ENCODE data around the gene DDX23. TPM values are rescaled to one million over a fixed set of nuclear protein-coding genes. Genes with fewer than 3 reads are reported as not detected.

DDX23 gene
- total and polyA plus RNA-seq, 12 donors: 39.0 to 85.4 (median 66.4) TPM

DNA sequence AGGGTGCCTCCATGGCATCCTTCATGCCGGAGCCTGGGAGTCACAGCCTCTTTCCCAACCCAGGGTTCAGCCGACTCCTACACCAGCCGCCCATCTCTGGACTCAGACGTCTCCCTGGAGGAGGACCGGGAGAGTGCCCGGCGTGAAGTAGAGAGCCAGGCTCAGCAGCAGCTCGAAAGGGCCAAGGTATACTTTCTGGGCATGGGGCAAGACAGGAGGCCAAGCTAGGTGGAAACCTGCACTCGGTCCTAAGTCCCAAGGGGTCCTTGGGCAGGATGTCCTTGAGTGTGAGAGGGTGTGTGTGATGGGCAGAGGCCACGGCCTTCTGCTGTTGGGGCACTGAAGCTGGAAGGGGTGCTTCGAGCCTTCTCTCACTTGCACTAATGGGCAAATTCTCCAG, 28.7 kb downstream of the DDX23 start:
- H3K4me1 ChIP-seq (replicated peaks in 1 of 2): peaks cover 4 to 5% of the 10 kb centered on the region in 2 donors
- H3K9me3 ChIP-seq (replicated peaks in 1 of 3): no peaks in the 10 kb centered on the region
- DNase-seq: no peak
- TF ChIP-seq, protein P1, sequence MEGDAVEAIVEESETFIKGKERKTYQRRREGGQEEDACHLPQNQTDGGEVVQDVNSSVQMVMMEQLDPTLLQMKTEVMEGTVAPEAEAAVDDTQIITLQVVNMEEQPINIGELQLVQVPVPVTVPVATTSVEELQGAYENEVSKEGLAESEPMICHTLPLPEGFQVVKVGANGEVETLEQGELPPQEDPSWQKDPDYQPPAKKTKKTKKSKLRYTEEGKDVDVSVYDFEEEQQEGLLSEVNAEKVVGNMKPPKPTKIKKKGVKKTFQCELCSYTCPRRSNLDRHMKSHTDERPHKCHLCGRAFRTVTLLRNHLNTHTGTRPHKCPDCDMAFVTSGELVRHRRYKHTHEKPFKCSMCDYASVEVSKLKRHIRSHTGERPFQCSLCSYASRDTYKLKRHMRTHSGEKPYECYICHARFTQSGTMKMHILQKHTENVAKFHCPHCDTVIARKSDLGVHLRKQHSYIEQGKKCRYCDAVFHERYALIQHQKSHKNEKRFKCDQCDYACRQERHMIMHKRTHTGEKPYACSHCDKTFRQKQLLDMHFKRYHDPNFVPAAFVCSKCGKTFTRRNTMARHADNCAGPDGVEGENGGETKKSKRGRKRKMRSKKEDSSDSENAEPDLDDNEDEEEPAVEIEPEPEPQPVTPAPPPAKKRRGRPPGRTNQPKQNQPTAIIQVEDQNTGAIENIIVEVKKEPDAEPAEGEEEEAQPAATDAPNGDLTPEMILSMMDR (IDR thresholded peaks at IDR 0.05): no peak
- TF ChIP-seq POLR2A (IDR thresholded peaks at IDR 0.05): no peak
- no peak overlapping the region for H3K27ac ChIP-seq
- intact Hi-C loops (cut with DNase I): no loop called here
- peaks cover 0 to 9% of the 10 kb centered on the region in 2 donors for H3K36me3 ChIP-seq (replicated peaks in 1 of 2)
- H3K27me3 ChIP-seq: no peaks in the 10 kb centered on the region
- H3K4me3 ChIP-seq: no peak overlapping the region
- WGBS, 4 donors: 85 to 100% (median 89%) methylated on average over 6 to 11 of the region's 11 CpGs

DNA sequence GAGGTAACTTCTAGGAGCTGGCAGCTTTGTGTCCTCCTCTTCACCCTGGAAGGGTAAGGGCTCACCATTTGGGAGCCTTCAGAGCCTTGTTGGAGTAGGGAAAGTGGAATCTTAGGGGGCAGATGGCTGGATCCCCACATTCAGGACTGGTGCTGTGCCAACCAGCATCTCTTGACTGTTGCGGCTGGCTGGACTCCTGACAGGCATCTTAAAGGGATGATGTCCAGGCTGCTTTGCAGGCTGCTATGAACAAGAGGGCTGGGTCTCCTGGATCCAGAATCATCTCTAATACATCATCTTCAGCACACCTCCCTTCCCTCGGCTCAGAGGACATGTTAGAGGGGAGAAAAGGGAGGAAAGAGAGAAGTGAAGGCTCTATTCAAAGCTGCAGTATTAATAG, 29.3 kb downstream of the DDX23 start:
- Histone ChIP-seq H3K27ac (no peak overlapping the region), H3K9me3 (replicated peaks in 1 of 3) (no peaks in the 10 kb centered on the region), H3K4me1 (replicated peaks in 1 of 2) (peaks cover 9 to 10% of the 10 kb centered on the region in 2 donors), H3K36me3 (replicated peaks in 1 of 2) (peaks cover 0 to 7% of the 10 kb centered on the region in 2 donors), H3K27me3 (no peaks in the 10 kb centered on the region), H3K4me3 (no peak overlapping the region)
- no peak for DNase-seq
- WGBS, 4 donors: 55 to 82% (median 72%) methylated on average over 2 of the region's 2 CpGs
- TF ChIP-seq, protein P1 (IDR thresholded peaks at IDR 0.05): no peak
- no peak for TF ChIP-seq POLR2A (IDR thresholded peaks at IDR 0.05)
- intact Hi-C loops (cut with DNase I): no loop called here

DNA sequence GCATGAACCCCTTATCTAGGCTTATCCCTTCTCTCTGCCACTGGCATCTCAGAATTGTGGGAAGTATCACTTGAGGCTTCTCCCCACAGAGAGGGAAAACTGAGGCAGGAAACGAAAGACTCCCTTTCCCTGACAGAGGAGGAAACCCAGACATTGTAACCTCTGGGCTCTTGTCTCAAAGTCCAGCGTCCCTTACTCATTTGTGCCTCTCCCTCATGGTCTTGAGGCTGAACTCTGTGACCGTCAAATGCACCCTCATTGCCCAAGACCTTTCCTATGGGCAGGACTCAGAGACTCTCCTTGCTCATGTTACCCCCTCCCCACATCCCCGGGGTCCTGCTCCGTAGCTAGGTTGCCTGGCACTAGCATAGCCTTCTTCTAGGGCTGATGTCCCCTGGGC, 29.8 kb downstream of the DDX23 start:
- WGBS, 4 donors: 89 to 96% (median 94%) methylated on average over 4 to 5 of the region's 5 CpGs
- H3K9me3 ChIP-seq (replicated peaks in 1 of 3): no peaks in the 10 kb centered on the region
- intact Hi-C loops (cut with DNase I): no loop called here
- no peak for DNase-seq
- TF ChIP-seq POLR2A (IDR thresholded peaks at IDR 0.05): no peak
- TF ChIP-seq, protein P1 (IDR thresholded peaks at IDR 0.05): no peak
- H3K27me3 ChIP-seq: no peaks in the 10 kb centered on the region
- peaks cover 8 to 10% of the 10 kb centered on the region in 2 donors for H3K4me1 ChIP-seq (replicated peaks in 1 of 2)
- H3K27ac ChIP-seq: no peak overlapping the region
- H3K4me3 ChIP-seq: no peak overlapping the region
- H3K36me3 ChIP-seq (replicated peaks in 1 of 2): peaks cover 0 to 1% of the 10 kb centered on the region in 2 donors

DNA sequence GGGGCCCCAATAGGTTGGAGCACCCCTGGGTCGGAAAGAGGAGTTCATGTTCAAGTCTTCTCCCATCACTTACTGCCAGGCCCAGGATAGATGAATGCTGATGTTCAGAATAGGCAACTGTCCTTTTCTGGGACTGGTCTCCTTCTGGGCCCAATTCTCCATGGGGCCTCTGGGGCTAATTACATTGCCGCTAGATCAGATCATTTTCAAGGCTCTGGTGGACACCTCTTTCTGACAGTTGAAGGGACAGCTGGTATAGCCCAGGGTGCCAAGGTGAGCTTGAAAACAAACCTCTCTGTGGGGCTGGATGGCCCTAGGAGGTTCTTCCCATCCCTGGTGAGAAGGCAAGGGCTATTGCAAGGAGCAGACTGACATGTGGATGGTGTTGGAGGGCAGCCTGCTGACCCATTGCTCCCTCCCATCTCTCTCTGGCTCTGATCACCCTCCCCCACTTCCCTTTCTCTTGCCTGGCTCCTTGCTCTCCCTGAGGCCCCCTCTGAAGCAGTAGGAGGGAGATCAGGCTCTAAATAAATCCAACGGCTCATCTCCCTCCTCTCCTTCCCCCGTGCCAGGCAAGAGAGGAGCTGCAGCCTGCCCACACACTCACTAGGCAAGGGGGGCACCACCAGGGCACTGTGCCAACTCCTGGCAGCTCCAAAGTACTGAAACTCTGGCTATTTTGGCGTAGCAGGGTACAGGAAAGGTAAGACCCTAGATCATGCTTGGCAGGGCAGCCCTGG, 31.8 kb downstream of the DDX23 start:
- Histone ChIP-seq H3K27me3 (no peaks in the 10 kb centered on the region), H3K27ac (no peak overlapping the region), H3K9me3 (replicated peaks in 1 of 3) (no peaks in the 10 kb centered on the region), H3K36me3 (replicated peaks in 1 of 2) (no peaks in the 10 kb centered on the region), H3K4me3 (no peak overlapping the region), H3K4me1 (replicated peaks in 1 of 2) (peaks cover 15% of the 10 kb centered on the region in 2 donors)
- DNase-seq: no peak
- TF ChIP-seq, protein P1 (IDR thresholded peaks at IDR 0.05): no peak
- intact Hi-C loops (cut with DNase I): no loop called here
- 75 to 83% (median 80%) methylated on average over 4 to 5 of the region's 5 CpGs for WGBS, 4 donors
